GM12878 (cell line): ENCODE measurements around the gene SOX30. TPM values are rescaled to one million over a fixed set of nuclear protein-coding genes. Genes with fewer than 3 reads are reported as not detected.
A peak's percentile ranks its signal among the peaks of the same experiment; 100 is the strongest.

Experiments used
- ATAC-seq: fragments of 200-7000 bp; cut with Tn5 transposase; 3 replicates; pipeline ENCODE4 v1.9.1; 2020; ENCODE audit warnings: mild to moderate bottlenecking, moderate library complexity
- BruUV-seq: library from RNA; stranded (reverse); fragments of 400-500 nt; replicated peaks from 2 replicates; lab custom pipeline; 2021; lab: Mats Ljungman, UMichigan
- CTCF ChIA-PET: fragments of 300-600 bp; sonication (Branson Sonifier 250); formaldehyde crosslinking; extraction: SDS; loops from one replicate; lab custom pipeline; 2021; ENCODE audit warnings: inconsistent platforms; lab: Yijun Ruan, JAX
- POLR2A ChIA-PET: fragments of 350-600 bp; formaldehyde crosslinking; extraction: SDS; loops from one replicate; lab custom pipeline; 2021; ENCODE audit warnings: inconsistent platforms; lab: Charles Lee
- RAD21 ChIA-PET: fragments of 300-600 bp; sonication (Branson Sonifier 250); formaldehyde crosslinking; loops from one replicate; lab custom pipeline; 2023; ENCODE audit warnings: antibody characterized with exemption; ENCODE audit not compliant: unreplicated experiment; lab: Charles Lee
- SMC1A ChIA-PET: fragments of 300-600 bp; sonication (Branson Sonifier 250); formaldehyde crosslinking; loops from one replicate; lab custom pipeline; 2023; ENCODE audit not compliant: unreplicated experiment, uncharacterized antibody; lab: Charles Lee
- DNase-seq: peaks from one replicate; pipeline ENCODE4 v3.0.0-alpha.2; 2011; ENCODE audit warnings: low read depth, low spot score
- FAIRE-seq: peaks from 3 replicates; lab custom pipeline; 2011; peaks lifted over from hg19 to GRCh38; lab: Jason Lieb, UNC
- H2AFZ ChIP-seq: 2 replicates; pipeline ENCODE4 v1.6.0; 2011; ENCODE audit warnings: low read depth, low read length, control low read depth; ENCODE audit not compliant: control insufficient read depth
- H3K27ac ChIP-seq: 2 replicates; pipeline ENCODE4 v1.5.1; 2011; ENCODE audit warnings: control low read depth; ENCODE audit not compliant: control insufficient read depth, insufficient read depth
- H3K27me3 ChIP-seq, 2 experiments: replicated peaks in 1 of 2; 2 replicates each; pipeline versions ENCODE4 v1.6.0 to v1.6.1; 2011; ENCODE audit warnings: low read length in 1 of 2; ENCODE audit not compliant: control insufficient read depth in 2 of 2, insufficient read depth in 2 of 2
- H3K36me3 ChIP-seq, 2 experiments: 2 replicates each; pipeline ENCODE4 v1.5.1; 2011; ENCODE audit warnings: low read length in 1 of 2; ENCODE audit not compliant: control insufficient read depth in 2 of 2, insufficient read depth in 2 of 2
- H3K4me1 ChIP-seq: 2 replicates; pipeline ENCODE4 v1.6.1; 2011; ENCODE audit warnings: mild to moderate bottlenecking, low read length, moderate library complexity, mixed read lengths; ENCODE audit not compliant: control insufficient read depth, insufficient read depth
- H3K4me2 ChIP-seq: 2 replicates; pipeline ENCODE4 v1.6.0; 2011; ENCODE audit warnings: control low read depth; ENCODE audit not compliant: control insufficient read depth, insufficient read depth
- H3K4me3 ChIP-seq: fragments of 200-600 bp; sonication (generic); 2 replicates; pipeline ENCODE4 v1.5.1; 2016
- H3K79me2 ChIP-seq: 2 replicates; pipeline ENCODE4 v1.6.0; 2011; ENCODE audit warnings: low read length; ENCODE audit not compliant: control insufficient read depth, insufficient read depth
- H3K9ac ChIP-seq: 2 replicates; pipeline ENCODE4 v1.8.0; 2011; ENCODE audit warnings: low read length, control low read depth, mixed read lengths; ENCODE audit not compliant: control insufficient read depth, insufficient read depth
- H3K9me3 ChIP-seq: replicated peaks from 3 replicates; pipeline ENCODE4 v1.5.1; 2011; ENCODE audit warnings: mild to moderate bottlenecking, low read length; ENCODE audit not compliant: control insufficient read depth, insufficient read depth
- H4K20me1 ChIP-seq: 2 replicates; pipeline ENCODE4 v1.6.0; 2011; ENCODE audit not compliant: control insufficient read depth, insufficient read depth
- ASH2L ChIP-seq: fragments of 300-600, 200-600 bp; sonication (generic); IDR thresholded peaks from 2 replicates; pipeline ENCODE4 v1.6.1; 2017; ENCODE audit warnings: low read depth, mild to moderate bottlenecking, borderline replicate concordance
- HDGF ChIP-seq: fragments of 450-650 bp; IDR thresholded peaks from 2 replicates; pipeline ENCODE4 v1.6.1; 2016; ENCODE audit warnings: antibody characterized with exemption
- SMARCA5 ChIP-seq: fragments of 450-650 bp; IDR thresholded peaks from 2 replicates; pipeline ENCODE4 v1.6.1; 2017; ENCODE audit warnings: mild to moderate bottlenecking
- SPI1 ChIP-seq: IDR thresholded peaks from 2 replicates; pipeline ENCODE4 v1.6.1; 2011; ENCODE audit warnings: low read depth, mild to moderate bottlenecking, low read length, moderate library complexity, borderline replicate concordance; ENCODE audit not compliant: insufficient read depth
- ZNF207 ChIP-seq: fragments of 450-650 bp; IDR thresholded peaks from 2 replicates; pipeline ENCODE4 v1.6.1; 2014; ENCODE audit warnings: antibody characterized with exemption, mild to moderate bottlenecking, borderline replicate concordance
- WGBS: methylation state at CpG from one replicate; pipeline ENCODE4 v1.1.6; 2016; ENCODE audit warnings: low lambda C conversion rate; ENCODE audit not compliant: insufficient replicate concordance, insufficient coverage; ENCODE audit errors: missing lambda C conversion rate; 5-methylcytosine and 5-hydroxymethylcytosine counted together
- in situ Hi-C: fragments of 300-500 bp; cut with MboI; formaldehyde crosslinking; loops from 9 replicates; pipeline ENCODE4 v1.14.3; 2018; ENCODE audit warnings: mixed read lengths
- intact Hi-C: fragments of 100-400 bp; cut with micrococcal nuclease; formaldehyde crosslinking; loops from one replicate; pipeline ENCODE4 v1.14.2; 2022; ENCODE audit not compliant: unreplicated experiment
- polyA plus RNA-seq, 11 experiments: library from polyadenylated mRNA; depleted of rRNA in 4 of 11; unstranded in 6 of 11; stranded (reverse) in 5 of 11; fragments of >200 nt; fragmentation: Nextera tagmentation in 4 of 11; fragmentation: Illumina TruSeq in 1 of 11; extraction: Ambion mirVana in 4 of 11; extraction: Trizol in 1 of 11; gene quantifications; 1 replicate in 1 of 11; 2 replicates in 10 of 11; pipeline versions ENCODE4 v1.2.1 to v1.2.3, GENCODE V29; 2011 to 2016; ENCODE audit warnings: inconsistent platforms in 2 of 11, missing spikeins in 2 of 11, low read depth in 1 of 11
- total RNA-seq, 4 experiments: library from RNA; depleted of rRNA in 3 of 4; stranded (reverse); fragments of >200 nt in 3 of 4; fragmentation: Illumina TruSeq in 1 of 4; extraction: Trizol in 1 of 4; gene quantifications; 2 replicates each; pipeline versions ENCODE4 v1.2.1 to v1.2.3, GENCODE V29; 2013 to 2021
- TF ChIP-seq, protein P1 (sequence below): IDR thresholded peaks from 2 replicates; pipeline ENCODE4 v1.6.1; 2011; ENCODE audit warnings: mild to moderate bottlenecking, low read depth, low read length, moderate library complexity; ENCODE audit not compliant: insufficient replicate concordance
- TF ChIP-seq, protein P2 (sequence below): IDR thresholded peaks from 2 replicates; pipeline ENCODE4 v1.6.1; 2011; ENCODE audit warnings: borderline replicate concordance, low read depth, mild to moderate bottlenecking, moderate library complexity, mixed read lengths, low read length; ENCODE audit not compliant: insufficient read depth; ENCODE audit errors: extremely low read length

Gene SOX30
- total and polyA plus RNA-seq, 10 of the 15 experiments (the other 5 are each of a cell fraction or from before 2014, with no cell fraction given): 0.06 to 0.32 (median 0.10) TPM; not detected in 2

GRCh38 chr5:157670662-157671591 is 18.7 kb upstream of the SOX30 start, which contains the start of gene C5orf52 (continued):
- TF ChIP-seq SPI1: peak; percentile 65

- Histone ChIP-seq H3K9me3 (no peaks in the 10 kb centered on the region), H4K20me1 (no peaks in the 10 kb centered on the region), H3K4me1 (peaks cover 5% of the 10 kb centered on the region), H3K4me2 (no peak overlapping the region), H3K36me3 (no peaks in the 10 kb centered on the region), H3K27ac (no peak overlapping the region), H3K27me3 (no peaks in the 10 kb centered on the region; a peak in 3 of 4 replicates), H3K9ac (no peak overlapping the region), H3K79me2 (no peaks in the 10 kb centered on the region), H2AFZ (no peak overlapping the region), H3K4me3 (no peak overlapping the region)
- intact Hi-C loops: loop anchor here (1.0 to 5.0 kb wide), 5 partner anchors 49 to 237 kb away; partner anchors contain the start of gene LSM11
- in situ Hi-C loops: loop anchor here (5.0 kb wide), 1 partner anchor 73 kb away; the partner anchor contains the start of gene LSM11
- no peak for TF ChIP-seq ZNF207
- TF ChIP-seq ASH2L: no peak
- TF ChIP-seq, protein P1, sequence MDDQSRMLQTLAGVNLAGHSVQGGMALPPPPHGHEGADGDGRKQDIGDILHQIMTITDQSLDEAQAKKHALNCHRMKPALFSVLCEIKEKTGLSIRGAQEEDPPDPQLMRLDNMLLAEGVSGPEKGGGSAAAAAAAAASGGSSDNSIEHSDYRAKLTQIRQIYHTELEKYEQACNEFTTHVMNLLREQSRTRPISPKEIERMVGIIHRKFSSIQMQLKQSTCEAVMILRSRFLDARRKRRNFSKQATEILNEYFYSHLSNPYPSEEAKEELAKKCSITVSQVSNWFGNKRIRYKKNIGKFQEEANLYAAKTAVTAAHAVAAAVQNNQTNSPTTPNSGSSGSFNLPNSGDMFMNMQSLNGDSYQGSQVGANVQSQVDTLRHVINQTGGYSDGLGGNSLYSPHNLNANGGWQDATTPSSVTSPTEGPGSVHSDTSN: no peak
- no peak for TF ChIP-seq SMARCA5
- TF ChIP-seq, protein P2, sequence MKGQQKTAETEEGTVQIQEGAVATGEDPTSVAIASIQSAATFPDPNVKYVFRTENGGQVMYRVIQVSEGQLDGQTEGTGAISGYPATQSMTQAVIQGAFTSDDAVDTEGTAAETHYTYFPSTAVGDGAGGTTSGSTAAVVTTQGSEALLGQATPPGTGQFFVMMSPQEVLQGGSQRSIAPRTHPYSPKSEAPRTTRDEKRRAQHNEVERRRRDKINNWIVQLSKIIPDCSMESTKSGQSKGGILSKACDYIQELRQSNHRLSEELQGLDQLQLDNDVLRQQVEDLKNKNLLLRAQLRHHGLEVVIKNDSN: no peak
- no peak for TF ChIP-seq HDGF
- CTCF ChIA-PET: interaction anchor here (0.6 to 8.0 kb wide), 18 partner anchors 9 to 237 kb away, joined by 3 to 95 read pairs (median 5); partner anchors contain the start of genes LSM11 and THG1L
- DNase-seq: no peak
- POLR2A ChIA-PET: no interaction called here
- ATAC-seq: no peak
- RAD21 ChIA-PET: interaction anchor here (0.7 to 3.2 kb wide), 7 partner anchors 49 to 237 kb away, joined by 3 to 30 read pairs (median 3); partner anchors contain the start of gene LSM11
- 45% methylated on average over 6 of the region's 6 CpGs for WGBS
- no TSS peak for BruUV-seq
- FAIRE-seq: no peak
- SMC1A ChIA-PET: interaction anchor here (1.0 to 5.4 kb wide), 8 partner anchors 9 to 238 kb away, joined by 3 to 52 read pairs (median 5); partner anchors contain the start of genes LSM11 and THG1L
These were observed 17.5 kb upstream of the SOX30 start for GRCh38 chr5:157669701-157670097.
